Lower leg skin (tissue), 3 donors: ENCODE results near the gene AGBL1.

Experiments used
- CTCF ChIP-seq, 3 donors: fragments of 450-650 bp; IDR thresholded peaks; one replicate each; pipeline ENCODE4 v1.5.1; 2016; ENCODE audit warnings: antibody characterized with exemption in 3 of 3, mild to moderate bottlenecking in 3 of 3, moderate library complexity in 2 of 3
- POLR2A ChIP-seq, 2 donors: fragments of 450-650 bp; IDR thresholded peaks; one replicate each; pipeline ENCODE4 v1.6.1; 2016 to 2017; ENCODE audit warnings: antibody characterized with exemption in 2 of 2, mild to moderate bottlenecking in 1 of 2, moderate library complexity in 1 of 2

GRCh38 chr15:87034886-87035285 is 955.2 kb downstream of the AGBL1 start:
- TF ChIP-seq CTCF (IDR thresholded peaks at IDR 0.05) = no peak
- TF ChIP-seq POLR2A (IDR thresholded peaks at IDR 0.05) = no peak
